ENCODE data around the gene DNLZ.
"Not testable (repeated sequence)": the region's sequence is repeated elsewhere in the genome, so short reads cannot be mapped to it uniquely, and the experiment has no call there.

Gene DNLZ

GRCh38 chr9:136352682-136353081 is 10.9 kb downstream of the DNLZ start:
- Histone ChIP-seq H3K36me3 (ENCODE audit: control insufficient read depth in 2 of 2, insufficient read depth in 2 of 2, low read length in 2 of 2) (no peaks in the 10 kb centered on the region), H3K4me3 (ENCODE audit: low read length in 2 of 2) (no peak overlapping the region), H3K9ac (ENCODE audit: low read depth in 1 of 2, low read length in 2 of 2) (no peak overlapping the region)

GRCh38 chr9:136351868-136352267 is 11.7 kb downstream of the DNLZ start:
- H3K36me3 ChIP-seq (ENCODE audit: control insufficient read depth in 2 of 2, insufficient read depth in 2 of 2, low read length in 2 of 2); H3K9me3 ChIP-seq (ENCODE audit: control insufficient read depth in 2 of 2, low read length in 2 of 2); H3K4me3 ChIP-seq (ENCODE audit: low read length in 2 of 2); H3K4me1 ChIP-seq (ENCODE audit: control insufficient read depth in 2 of 2, insufficient read depth in 2 of 2, low read length in 2 of 2); H3K27ac ChIP-seq (ENCODE audit: low read depth in 2 of 2, low read length in 2 of 2); H3K9ac ChIP-seq (ENCODE audit: low read depth in 1 of 2, low read length in 2 of 2); H3K27me3 ChIP-seq (ENCODE audit: control insufficient read depth in 2 of 2, insufficient read depth in 2 of 2, low read length in 2 of 2): not testable (repeated sequence)

More at GRCh38 chr9:136352682-136353081, 10.9 kb downstream of the DNLZ start:
- no peaks in the 10 kb centered on the region for H3K9me3 ChIP-seq (ENCODE audit: control insufficient read depth in 2 of 2, low read length in 2 of 2)
- no peaks in the 10 kb centered on the region for H3K27me3 ChIP-seq (ENCODE audit: control insufficient read depth in 2 of 2, insufficient read depth in 2 of 2, low read length in 2 of 2)
- H3K27ac ChIP-seq (ENCODE audit: low read depth in 2 of 2, low read length in 2 of 2): no peak overlapping the region
- H3K4me1 ChIP-seq (ENCODE audit: control insufficient read depth in 2 of 2, insufficient read depth in 2 of 2, low read length in 2 of 2): no peaks in the 10 kb centered on the region

- Histone ChIP-seq H3K9ac (ENCODE audit: low read depth in 1 of 2, low read length in 2 of 2) (no peak overlapping the region), H3K4me3 (ENCODE audit: low read length in 2 of 2) (no peak overlapping the region), H3K9me3 (ENCODE audit: control insufficient read depth in 2 of 2, low read length in 2 of 2) (no peaks in the 10 kb centered on the region), H3K36me3 (ENCODE audit: control insufficient read depth in 2 of 2, insufficient read depth in 2 of 2, low read length in 2 of 2) (no peaks in the 10 kb centered on the region), H3K4me1 (ENCODE audit: control insufficient read depth in 2 of 2, insufficient read depth in 2 of 2, low read length in 2 of 2) (no peaks in the 10 kb centered on the region), H3K27me3 (ENCODE audit: control insufficient read depth in 2 of 2, insufficient read depth in 2 of 2, low read length in 2 of 2) (no peaks in the 10 kb centered on the region), H3K27ac (ENCODE audit: low read depth in 2 of 2, low read length in 2 of 2) (no peak overlapping the region)
These were observed 12.2 kb downstream of the DNLZ start for GRCh38 chr9:136351252-136351800.

- no peaks in the 10 kb centered on the region for H3K27me3 ChIP-seq (ENCODE audit: control insufficient read depth in 2 of 2, insufficient read depth in 2 of 2, low read length in 2 of 2)
- H3K9ac ChIP-seq (ENCODE audit: low read depth in 1 of 2, low read length in 2 of 2): no peak overlapping the region
- H3K27ac ChIP-seq (ENCODE audit: low read depth in 2 of 2, low read length in 2 of 2): no peak overlapping the region
- no peaks in the 10 kb centered on the region for H3K9me3 ChIP-seq (ENCODE audit: control insufficient read depth in 2 of 2, low read length in 2 of 2)
- H3K4me3 ChIP-seq (ENCODE audit: low read length in 2 of 2): no peak overlapping the region
- no peaks in the 10 kb centered on the region for H3K4me1 ChIP-seq (ENCODE audit: control insufficient read depth in 2 of 2, insufficient read depth in 2 of 2, low read length in 2 of 2)
- H3K36me3 ChIP-seq (ENCODE audit: control insufficient read depth in 2 of 2, insufficient read depth in 2 of 2, low read length in 2 of 2): no peaks in the 10 kb centered on the region
These were observed 14.0 kb downstream of the DNLZ start for GRCh38 chr9:136349546-136349945.

- Histone ChIP-seq H3K9me3 (ENCODE audit: control insufficient read depth in 2 of 2, low read length in 2 of 2) (no peaks in the 10 kb centered on the region), H3K27ac (ENCODE audit: low read depth in 2 of 2, low read length in 2 of 2) (no peak overlapping the region), H3K4me3 (ENCODE audit: low read length in 2 of 2) (no peak overlapping the region), H3K9ac (ENCODE audit: low read depth in 1 of 2, low read length in 2 of 2) (no peak overlapping the region), H3K36me3 (ENCODE audit: control insufficient read depth in 2 of 2, insufficient read depth in 2 of 2, low read length in 2 of 2) (no peaks in the 10 kb centered on the region), H3K4me1 (ENCODE audit: control insufficient read depth in 2 of 2, insufficient read depth in 2 of 2, low read length in 2 of 2) (no peaks in the 10 kb centered on the region), H3K27me3 (ENCODE audit: control insufficient read depth in 2 of 2, insufficient read depth in 2 of 2, low read length in 2 of 2) (no peaks in the 10 kb centered on the region)
These were observed 14.9 kb downstream of the DNLZ start for GRCh38 chr9:136348691-136349090.

GRCh38 chr9:136347472-136348256 is 15.9 kb downstream of the DNLZ start:
- H3K9ac ChIP-seq (ENCODE audit: low read depth in 1 of 2, low read length in 2 of 2): no peak overlapping the region
- H3K36me3 ChIP-seq (ENCODE audit: control insufficient read depth in 2 of 2, insufficient read depth in 2 of 2, low read length in 2 of 2): no peaks in the 10 kb centered on the region

GRCh38 chr9:136346927-136347465 is 16.5 kb downstream of the DNLZ start:
- H3K4me1 ChIP-seq (ENCODE audit: control insufficient read depth in 2 of 2, insufficient read depth in 2 of 2, low read length in 2 of 2): peaks cover 3 to 7% of the 10 kb centered on the region in 2 donors
- no peaks in the 10 kb centered on the region for H3K9me3 ChIP-seq (ENCODE audit: control insufficient read depth in 2 of 2, low read length in 2 of 2)
- H3K4me3 ChIP-seq (ENCODE audit: low read length in 2 of 2): no peak overlapping the region
- no peak overlapping the region for H3K27ac ChIP-seq (ENCODE audit: low read depth in 2 of 2, low read length in 2 of 2)
- no peaks in the 10 kb centered on the region for H3K27me3 ChIP-seq (ENCODE audit: control insufficient read depth in 2 of 2, insufficient read depth in 2 of 2, low read length in 2 of 2)
- H3K36me3 ChIP-seq (ENCODE audit: control insufficient read depth in 2 of 2, insufficient read depth in 2 of 2, low read length in 2 of 2): no peaks in the 10 kb centered on the region
- no peak overlapping the region for H3K9ac ChIP-seq (ENCODE audit: low read depth in 1 of 2, low read length in 2 of 2)

More at GRCh38 chr9:136347472-136348256, 15.9 kb downstream of the DNLZ start:
- Histone ChIP-seq H3K4me1 (ENCODE audit: control insufficient read depth in 2 of 2, insufficient read depth in 2 of 2, low read length in 2 of 2) (peaks cover 2 to 3% of the 10 kb centered on the region in 2 donors), H3K27ac (ENCODE audit: low read depth in 2 of 2, low read length in 2 of 2) (no peak overlapping the region), H3K27me3 (ENCODE audit: control insufficient read depth in 2 of 2, insufficient read depth in 2 of 2, low read length in 2 of 2) (no peaks in the 10 kb centered on the region), H3K4me3 (ENCODE audit: low read length in 2 of 2) (no peak overlapping the region), H3K9me3 (ENCODE audit: control insufficient read depth in 2 of 2, low read length in 2 of 2) (no peaks in the 10 kb centered on the region)

GRCh38 chr9:136346157-136346481 is 17.4 kb downstream of the DNLZ start:
- H3K27ac ChIP-seq (ENCODE audit: low read depth in 2 of 2, low read length in 2 of 2): no peak overlapping the region
- H3K4me3 ChIP-seq (ENCODE audit: low read length in 2 of 2): no peak overlapping the region
- H3K4me1 ChIP-seq (ENCODE audit: control insufficient read depth in 2 of 2, insufficient read depth in 2 of 2, low read length in 2 of 2): peaks cover 6 to 8% of the 10 kb centered on the region in 2 donors
- no peaks in the 10 kb centered on the region for H3K36me3 ChIP-seq (ENCODE audit: control insufficient read depth in 2 of 2, insufficient read depth in 2 of 2, low read length in 2 of 2)
- H3K27me3 ChIP-seq (ENCODE audit: control insufficient read depth in 2 of 2, insufficient read depth in 2 of 2, low read length in 2 of 2): no peaks in the 10 kb centered on the region
- H3K9me3 ChIP-seq (ENCODE audit: control insufficient read depth in 2 of 2, low read length in 2 of 2): no peaks in the 10 kb centered on the region
- H3K9ac ChIP-seq (ENCODE audit: low read depth in 1 of 2, low read length in 2 of 2): no peak overlapping the region

GRCh38 chr9:136345281-136346156 is 18.0 kb downstream of the DNLZ start:
- H3K27ac ChIP-seq (ENCODE audit: low read depth in 2 of 2, low read length in 2 of 2): no peak overlapping the region
- H3K27me3 ChIP-seq (ENCODE audit: control insufficient read depth in 2 of 2, insufficient read depth in 2 of 2, low read length in 2 of 2): no peaks in the 10 kb centered on the region
- H3K4me1 ChIP-seq (ENCODE audit: control insufficient read depth in 2 of 2, insufficient read depth in 2 of 2, low read length in 2 of 2): peaks cover 6 to 8% of the 10 kb centered on the region in 2 donors
- H3K9ac ChIP-seq (ENCODE audit: low read depth in 1 of 2, low read length in 2 of 2): no peak overlapping the region
- no peak overlapping the region for H3K4me3 ChIP-seq (ENCODE audit: low read length in 2 of 2)
- H3K9me3 ChIP-seq (ENCODE audit: control insufficient read depth in 2 of 2, low read length in 2 of 2): no peaks in the 10 kb centered on the region
- H3K36me3 ChIP-seq (ENCODE audit: control insufficient read depth in 2 of 2, insufficient read depth in 2 of 2, low read length in 2 of 2): no peaks in the 10 kb centered on the region

All from mucosa of rectum (tissue), 2 donors.